Upper lobe of right lung (tissue), 1 donor: ENCODE measurements around the gene TMEM18. TPM values are rescaled to one million over a fixed set of nuclear protein-coding genes. Genes with fewer than 3 reads are reported as not detected.
"Not testable (repeated sequence)": the region's sequence is repeated elsewhere in the genome, so short reads cannot be mapped to it uniquely, and the experiment has no call there.

Experiments
- ATAC-seq: fragments of 200-7000 bp; cut with Tn5 transposase; one replicate; pipeline ENCODE4 v1.9.1; 2020; ENCODE audit warnings: mild to moderate bottlenecking, moderate library complexity
- DNase-seq: peaks from one replicate; pipeline ENCODE4 v3.0.0-alpha.2; 2020
- H3K27ac ChIP-seq: fragments of 200-600 bp; one replicate; pipeline ENCODE4 v1.8.0; 2022
- H3K27me3 ChIP-seq: fragments of 200-600 bp; one replicate; pipeline ENCODE4 v1.8.0; 2022; ENCODE audit warnings: mild to moderate bottlenecking
- H3K36me3 ChIP-seq: fragments of 200-600 bp; one replicate; pipeline ENCODE4 v1.8.0; 2022
- H3K4me1 ChIP-seq: fragments of 200-600 bp; one replicate; pipeline ENCODE4 v1.8.0; 2022
- H3K4me3 ChIP-seq: fragments of 200-600 bp; one replicate; pipeline ENCODE4 v1.8.0; 2022; ENCODE audit warnings: mild to moderate bottlenecking
- H3K9me3 ChIP-seq: fragments of 200-600 bp; one replicate; pipeline ENCODE4 v1.8.0; 2022
- CTCF ChIP-seq: fragments of 200-600 bp; IDR thresholded peaks from one replicate; pipeline ENCODE4 v1.8.0; 2022; ENCODE audit warnings: antibody characterized with exemption
- intact Hi-C: fragments of 100-400 bp; cut with DNase I; formaldehyde crosslinking; loops from one replicate; pipeline ENCODE4 v1.11.0; 2022
- total RNA-seq: library from RNA; stranded (reverse); fragmentation: NEBNext Ultra II Directional; extraction: Animal tissue kit (Norgen Biotek cat#: 25700); gene quantifications from one replicate; pipeline ENCODE4 v1.2.1, GENCODE V29; 2021
- donor health status: DM: no; HTN: yes; CAD: no; lungs with severe emphysema.

TMEM18 gene
- total RNA-seq, 1 donor from 2014 or later: 21.3 TPM

- Histone ChIP-seq H3K27ac (no peak overlapping the region), H3K36me3 (no peaks in the 10 kb centered on the region), H3K4me1 (no peaks in the 10 kb centered on the region), H3K9me3 (no peaks in the 10 kb centered on the region), H3K4me3 (no peak overlapping the region), H3K27me3 (peaks cover 5% of the 10 kb centered on the region)
- ATAC-seq: no peak
- intact Hi-C loops: no loop called here
- no peak for TF ChIP-seq CTCF
- no peak for DNase-seq
These were observed 11.4 kb upstream of the TMEM18 start for GRCh38 chr2:688504-689076.

GRCh38 chr2:685421-685820 is 8.2 kb upstream of the TMEM18 start:
- no peak overlapping the region for H3K4me3 ChIP-seq
- intact Hi-C loops: no loop called here
- no peak for ATAC-seq
- no peaks in the 10 kb centered on the region for H3K36me3 ChIP-seq
- H3K27ac ChIP-seq: no peak overlapping the region
- DNase-seq: no peak
- H3K27me3 ChIP-seq: peaks cover 5% of the 10 kb centered on the region
- no peaks in the 10 kb centered on the region for H3K4me1 ChIP-seq
- TF ChIP-seq CTCF: no peak
- H3K9me3 ChIP-seq: no peaks in the 10 kb centered on the region

GRCh38 chr2:684913-685312 is 7.7 kb upstream of the TMEM18 start:
- H3K36me3 ChIP-seq, H3K27me3 ChIP-seq, ATAC-seq, H3K9me3 ChIP-seq, DNase-seq, H3K4me3 ChIP-seq, H3K4me1 ChIP-seq, H3K27ac ChIP-seq, intact Hi-C loops: not testable (repeated sequence)

GRCh38 chr2:682226-682625 is 5.0 kb upstream of the TMEM18 start:
- H3K9me3 ChIP-seq: no peaks in the 10 kb centered on the region
- ATAC-seq (no peak), DNase-seq (no peak)
- peaks cover 3% of the 10 kb centered on the region for H3K4me1 ChIP-seq
- no peak overlapping the region for H3K27ac ChIP-seq
- H3K27me3 ChIP-seq: no peaks in the 10 kb centered on the region
- H3K4me3 ChIP-seq: no peak overlapping the region
- TF ChIP-seq CTCF: no peak
- intact Hi-C loops: no loop called here
- no peaks in the 10 kb centered on the region for H3K36me3 ChIP-seq

- no peaks in the 10 kb centered on the region for H3K9me3 ChIP-seq
- ATAC-seq: no peak
- H3K4me1 ChIP-seq: peaks cover 3% of the 10 kb centered on the region
- H3K4me3 ChIP-seq: no peak overlapping the region
- H3K27me3 ChIP-seq: no peaks in the 10 kb centered on the region
- no peak overlapping the region for H3K27ac ChIP-seq
- no peak for TF ChIP-seq CTCF
- intact Hi-C loops: no loop called here
- H3K36me3 ChIP-seq: no peaks in the 10 kb centered on the region
- no peak for DNase-seq
These were observed 4.1 kb upstream of the TMEM18 start for GRCh38 chr2:681312-681711.

- intact Hi-C loops: no loop called here
- Histone ChIP-seq H3K27ac (no peak overlapping the region), H3K4me3 (no peak overlapping the region), H3K36me3 (no peaks in the 10 kb centered on the region), H3K9me3 (no peaks in the 10 kb centered on the region), H3K4me1 (peaks cover 11% of the 10 kb centered on the region), H3K27me3 (no peaks in the 10 kb centered on the region)
- no peak for TF ChIP-seq CTCF
- ATAC-seq: no peak
- no peak for DNase-seq
These were observed 3.3 kb upstream of the TMEM18 start for GRCh38 chr2:680496-680895.
